Superior temporal gyrus (tissue), 1 donor: ENCODE measurements around the gene GPR34.
"Not testable (repeated sequence)": the region's sequence is repeated elsewhere in the genome, so short reads cannot be mapped to it uniquely, and the experiment has no call there.

Experiments
- DNase-seq: peaks from one replicate; pipeline ENCODE4 v3.0.0-alpha.2; 2016; ENCODE audit errors: extremely low spot score

The GPR34 gene

GRCh38 chrX:41693024-41693423 lies 4.3 kb downstream of the GPR34 start:
- no peak for DNase-seq

- no peak for DNase-seq
Observed at GRCh38 chrX:41695426-41695825, 6.7 kb downstream of the GPR34 start.

- DNase-seq, result peak; percentile 19
Observed at GRCh38 chrX:41703574-41704029, 14.8 kb downstream of the GPR34 start.

- DNase-seq, result no peak
Observed at GRCh38 chrX:41705042-41705441, 16.3 kb downstream of the GPR34 start.

- DNase-seq, result no peak
Observed at GRCh38 chrX:41705680-41706374, 17.1 kb downstream of the GPR34 start.

GRCh38 chrX:41707218-41707617 lies 18.4 kb downstream of the GPR34 start:
- DNase-seq, result no peak

- DNase-seq, result no peak
Observed at GRCh38 chrX:41708486-41708885, 19.7 kb downstream of the GPR34 start.

GRCh38 chrX:41711021-41711667 lies 22.4 kb downstream of the GPR34 start:
- DNase-seq, result no peak

- no peak for DNase-seq
Observed at GRCh38 chrX:41716222-41716621, 27.4 kb downstream of the GPR34 start.

GRCh38 chrX:41716767-41717473 lies 28.1 kb downstream of the GPR34 start:
- DNase-seq, result no peak

GRCh38 chrX:41718481-41719235 lies 29.9 kb downstream of the GPR34 start:
- peak; percentile 80 for DNase-seq

- DNase-seq, result not testable (repeated sequence)
Observed at GRCh38 chrX:41719610-41720009, 30.8 kb downstream of the GPR34 start.

GRCh38 chrX:41720125-41720779 lies 31.5 kb downstream of the GPR34 start:
- DNase-seq, result no peak

- no peak for DNase-seq
Observed at GRCh38 chrX:41721590-41721989, 32.8 kb downstream of the GPR34 start.

- DNase-seq, result no peak
Observed at GRCh38 chrX:41722214-41722613, 33.4 kb downstream of the GPR34 start.

GRCh38 chrX:41722816-41723618 lies 34.2 kb downstream of the GPR34 start:
- no peak for DNase-seq

- no peak for DNase-seq
Observed at GRCh38 chrX:41723826-41724225, 35.1 kb downstream of the GPR34 start, which contains the start of gene GPR82. Gene GPR82 (plus strand): TSS chrX:41724181. CDS start chrX:41727027, 2,846 bp downstream.

GRCh38 chrX:41728125-41728524 lies 39.4 kb downstream of the GPR34 start:
- DNase-seq, result no peak

GRCh38 chrX:41730081-41730480 lies 41.3 kb downstream of the GPR34 start:
- DNase-seq, result no peak

GRCh38 chrX:41732260-41732659 lies 43.5 kb downstream of the GPR34 start:
- DNase-seq, result no peak

GRCh38 chrX:41733939-41734338 lies 45.2 kb downstream of the GPR34 start:
- peak; percentile 15 for DNase-seq
